MM.1S (cell line): ENCODE results near the gene KCTD17.

Experiments used
- DNase-seq: peaks from one replicate; pipeline ENCODE4 v3.0.0-alpha.2; 2015
- H2AFZ ChIP-seq: fragments of 300-600 bp; sonication (generic); 2 replicates; pipeline ENCODE4 v1.6.0; 2016; ENCODE audit warnings: antibody characterized with exemption, low read length
- H3F3A ChIP-seq: fragments of 300-600 bp; sonication (generic); 2 replicates; pipeline ENCODE4 v1.6.1; 2016; ENCODE audit warnings: mild to moderate bottlenecking, antibody characterized with exemption, low read length, moderate library complexity, mixed read lengths; ENCODE audit not compliant: insufficient read depth
- H3K27ac ChIP-seq: fragments of 300-600 bp; sonication (generic); 2 replicates; pipeline ENCODE4 v1.5.1; 2016; ENCODE audit warnings: mild to moderate bottlenecking, low read length
- H3K27me3 ChIP-seq: fragments of 300-600 bp; sonication (generic); replicated peaks from 2 replicates; pipeline ENCODE4 v1.6.0; 2016; ENCODE audit warnings: low read length; ENCODE audit not compliant: insufficient read depth
- H3K36me3 ChIP-seq: fragments of 300-600 bp; sonication (generic); replicated peaks from 2 replicates; pipeline ENCODE4 v1.6.1; 2016; ENCODE audit warnings: mild to moderate bottlenecking, low read length, mixed read lengths; ENCODE audit not compliant: insufficient read depth
- H3K4me1 ChIP-seq: fragments of 300-600 bp; sonication (generic); 2 replicates; pipeline ENCODE4 v1.6.1; 2016; ENCODE audit warnings: low read length, mixed read lengths
- H3K4me2 ChIP-seq: fragments of 300-600 bp; sonication (generic); 2 replicates; pipeline ENCODE4 v1.6.0; 2016; ENCODE audit warnings: low read depth, low read length
- H3K4me3 ChIP-seq: fragments of 300-600 bp; sonication (generic); 2 replicates; pipeline ENCODE4 v1.5.1; 2016; ENCODE audit warnings: low read length, mixed read lengths
- H3K79me2 ChIP-seq: fragments of 300-600 bp; sonication (generic); 2 replicates; pipeline ENCODE4 v1.6.1; 2016; ENCODE audit warnings: mixed run types, low read length, mixed read lengths
- H3K9ac ChIP-seq: fragments of 300-600 bp; sonication (generic); 2 replicates; pipeline ENCODE4 v1.6.1; 2016; ENCODE audit warnings: low read length, mixed read lengths
- H3K9me2 ChIP-seq: fragments of 300-600 bp; sonication (generic); replicated peaks from 2 replicates; pipeline ENCODE4 v1.6.1; 2016; ENCODE audit warnings: mild to moderate bottlenecking, low read length, mixed read lengths; ENCODE audit not compliant: insufficient read depth
- H3K9me3 ChIP-seq: fragments of 300-600 bp; sonication (generic); replicated peaks from 2 replicates; pipeline ENCODE4 v1.6.1; 2016; ENCODE audit warnings: mild to moderate bottlenecking, low read length, mixed read lengths; ENCODE audit not compliant: insufficient read depth
- H4K20me1 ChIP-seq: fragments of 300-600 bp; sonication (generic); 2 replicates; pipeline ENCODE4 v1.6.1; 2016; ENCODE audit warnings: mild to moderate bottlenecking, low read length, moderate library complexity, mixed read lengths; ENCODE audit not compliant: insufficient read depth
- CTCF ChIP-seq: fragments of 300-600 bp; sonication (generic); IDR thresholded peaks from 2 replicates; pipeline ENCODE4 v1.5.1; 2016; ENCODE audit warnings: antibody characterized with exemption, low read length, mixed read lengths
- EZH2 ChIP-seq: fragments of 300-600 bp; sonication (generic); optimal IDR thresholded peaks from 2 replicates; pipeline ENCODE3; 2017; ENCODE audit warnings: low read depth, mild to moderate bottlenecking, antibody characterized with exemption, low read length, mixed read lengths
- EZH2phosphoT487 ChIP-seq: fragments of 300-600 bp; sonication (generic); IDR thresholded peaks from 2 replicates; pipeline ENCODE4 v1.6.1; 2018; ENCODE audit warnings: antibody characterized with exemption, low read length

KCTD17 gene, protein sequence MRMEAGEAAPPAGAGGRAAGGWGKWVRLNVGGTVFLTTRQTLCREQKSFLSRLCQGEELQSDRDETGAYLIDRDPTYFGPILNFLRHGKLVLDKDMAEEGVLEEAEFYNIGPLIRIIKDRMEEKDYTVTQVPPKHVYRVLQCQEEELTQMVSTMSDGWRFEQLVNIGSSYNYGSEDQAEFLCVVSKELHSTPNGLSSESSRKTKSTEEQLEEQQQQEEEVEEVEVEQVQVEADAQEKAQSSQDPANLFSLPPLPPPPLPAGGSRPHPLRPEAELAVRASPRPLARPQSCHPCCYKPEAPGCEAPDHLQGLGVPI

DNA sequence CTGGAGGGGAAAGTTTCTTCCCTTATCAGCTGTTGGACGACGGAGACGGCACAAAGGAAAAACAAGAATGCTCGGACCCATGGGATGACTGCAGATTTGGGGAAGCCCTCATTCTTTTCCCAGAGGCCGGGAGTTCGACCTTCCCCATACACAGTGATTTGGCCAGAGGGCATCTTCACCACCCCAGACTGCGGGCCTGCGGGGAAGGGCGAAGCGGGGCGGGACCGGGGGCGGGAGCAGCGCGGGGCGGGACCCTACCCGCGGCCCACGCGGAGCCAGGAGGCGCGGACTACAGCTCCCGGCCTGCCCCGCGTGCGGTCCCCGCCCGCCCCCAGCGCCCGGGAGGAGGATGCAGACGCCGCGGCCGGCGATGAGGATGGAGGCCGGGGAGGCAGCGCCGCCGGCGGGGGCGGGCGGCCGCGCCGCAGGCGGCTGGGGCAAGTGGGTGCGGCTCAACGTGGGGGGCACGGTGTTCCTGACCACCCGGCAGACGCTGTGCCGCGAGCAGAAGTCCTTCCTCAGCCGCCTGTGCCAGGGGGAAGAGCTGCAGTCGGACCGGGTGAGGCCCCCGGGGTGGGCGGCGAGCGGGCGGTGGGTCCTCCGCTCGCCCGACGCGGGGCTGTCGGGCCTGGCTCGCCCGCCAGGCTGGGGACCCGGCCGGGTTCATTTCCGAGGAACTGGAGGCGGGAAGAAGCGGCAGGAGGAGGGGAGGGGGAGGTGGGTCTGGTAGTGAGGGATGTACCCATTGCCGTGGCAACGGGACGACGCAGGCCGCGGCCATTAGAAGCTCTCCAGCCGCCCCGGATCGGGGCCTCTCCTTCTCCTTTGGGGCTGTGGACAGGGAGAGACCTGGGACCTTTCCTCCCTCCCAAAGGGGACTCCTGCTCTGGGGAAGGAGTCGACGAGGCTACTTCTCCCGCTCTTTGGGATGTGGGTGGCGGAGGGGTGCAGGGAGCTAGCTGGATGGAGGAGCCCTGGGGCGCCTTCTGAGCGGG lies at the start of gene KCTD17:
Gene KCTD17 (plus strand): TSS at position 352 of the 995 bp plus-strand sequence. CDS start 19 bp downstream, at position 371.
- H3K9me3 ChIP-seq: no peaks in the 10 kb centered on the region
- H3F3A ChIP-seq: no peaks in the 10 kb centered on the region
- peak; percentile 73 for DNase-seq
- H3K36me3 ChIP-seq: no peaks in the 10 kb centered on the region
- H3K27me3 ChIP-seq: peaks cover 9% of the 10 kb centered on the region
- no peak within 1 kb of the TSS for H3K27ac ChIP-seq
- H2AFZ ChIP-seq: peak within 1 kb of the TSS; percentile 84
- H3K4me1 ChIP-seq: no peaks in the 10 kb centered on the region
- H3K9ac ChIP-seq: peak within 1 kb of the TSS; percentile 48; the same call in 1 of the 2 replicates
- H3K79me2 ChIP-seq: no peaks in the 10 kb centered on the region
- no peaks in the 10 kb centered on the region for H4K20me1 ChIP-seq
- no peak for TF ChIP-seq CTCF
- TF ChIP-seq EZH2phosphoT487: no peak
- no peak for TF ChIP-seq EZH2
- no peaks in the 10 kb centered on the region for H3K9me2 ChIP-seq
- peak within 1 kb of the TSS; percentile 66 for H3K4me3 ChIP-seq
- peak within 1 kb of the TSS; percentile 89 for H3K4me2 ChIP-seq

GRCh38 chr22:37001826-37002225 lies 49.7 kb upstream of the KCTD17 start:
- no peak for TF ChIP-seq CTCF
- no peak for TF ChIP-seq EZH2phosphoT487
- TF ChIP-seq EZH2: no peak
- no peak overlapping the region for H3K27ac ChIP-seq
- no peaks in the 10 kb centered on the region for H4K20me1 ChIP-seq
- H3K9me3 ChIP-seq: no peaks in the 10 kb centered on the region
- no peak overlapping the region for H2AFZ ChIP-seq
- H3F3A ChIP-seq: no peaks in the 10 kb centered on the region
- H3K27me3 ChIP-seq: peaks cover 79% of the 10 kb centered on the region
- H3K9ac ChIP-seq: no peak overlapping the region
- H3K36me3 ChIP-seq: no peaks in the 10 kb centered on the region
- H3K79me2 ChIP-seq: no peaks in the 10 kb centered on the region
- DNase-seq: no peak
- no peaks in the 10 kb centered on the region for H3K9me2 ChIP-seq
- no peak overlapping the region for H3K4me2 ChIP-seq
- no peak overlapping the region for H3K4me3 ChIP-seq
- no peaks in the 10 kb centered on the region for H3K4me1 ChIP-seq

GRCh38 chr22:37002633-37003032 lies 48.9 kb upstream of the KCTD17 start:
- H3K9me2 ChIP-seq: no peaks in the 10 kb centered on the region
- H3K27me3 ChIP-seq: peaks cover 71% of the 10 kb centered on the region
- no peaks in the 10 kb centered on the region for H3K79me2 ChIP-seq
- no peaks in the 10 kb centered on the region for H3K4me1 ChIP-seq
- H3K9me3 ChIP-seq: no peaks in the 10 kb centered on the region
- DNase-seq: no peak
- H3F3A ChIP-seq: no peaks in the 10 kb centered on the region
- no peaks in the 10 kb centered on the region for H4K20me1 ChIP-seq
- TF ChIP-seq EZH2phosphoT487 (no peak), CTCF (no peak), EZH2 (no peak)
- no peaks in the 10 kb centered on the region for H3K36me3 ChIP-seq
- no peak overlapping the region for H3K27ac ChIP-seq
- no peak overlapping the region for H3K4me2 ChIP-seq
- H3K4me3 ChIP-seq: no peak overlapping the region
- no peak overlapping the region for H3K9ac ChIP-seq
- no peak overlapping the region for H2AFZ ChIP-seq
